GM23248 (cell line): ENCODE results near the gene ZSCAN10. TPM values are rescaled to one million over a fixed set of nuclear protein-coding genes. Genes with fewer than 3 reads are reported as not detected.

Source experiments
- DNase-seq: peaks from one replicate; pipeline ENCODE4 v3.0.0-alpha.2; 2015
- H2AFZ ChIP-seq: fragments of 200-600 bp; sonication (generic); 2 replicates; pipeline ENCODE4 v1.6.1; 2016; ENCODE audit warnings: antibody characterized with exemption
- H3F3A ChIP-seq: fragments of 200-600 bp; sonication (generic); 2 replicates; pipeline ENCODE4 v1.6.1; 2016; ENCODE audit warnings: mild to moderate bottlenecking, antibody characterized with exemption, mixed run types; ENCODE audit not compliant: insufficient read depth
- H3K27ac ChIP-seq: fragments of 200-600 bp; sonication (generic); 2 replicates; pipeline ENCODE4 v1.5.1; 2016; ENCODE audit warnings: mild to moderate bottlenecking
- H3K27me3 ChIP-seq: fragments of 200-600 bp; sonication (generic); replicated peaks from 2 replicates; pipeline ENCODE4 v1.6.1; 2016; ENCODE audit warnings: mild to moderate bottlenecking; ENCODE audit not compliant: insufficient read depth
- H3K36me3 ChIP-seq: fragments of 200-600 bp; sonication (generic); 2 replicates; pipeline ENCODE4 v1.6.1; 2016; ENCODE audit warnings: low read depth, mild to moderate bottlenecking
- H3K4me1 ChIP-seq: fragments of 200-600 bp; sonication (generic); 2 replicates; pipeline ENCODE4 v1.6.1; 2016; ENCODE audit warnings: mild to moderate bottlenecking; ENCODE audit not compliant: insufficient read depth
- H3K4me2 ChIP-seq: fragments of 200-600 bp; sonication (generic); one replicate; pipeline ENCODE4 v1.6.1; 2016; ENCODE audit warnings: mild to moderate bottlenecking; ENCODE audit not compliant: unreplicated experiment
- H3K4me3 ChIP-seq: fragments of 200-600 bp; sonication (generic); 2 replicates; pipeline ENCODE4 v1.5.1; 2016; ENCODE audit warnings: mild to moderate bottlenecking
- H3K79me2 ChIP-seq: fragments of 200-600 bp; sonication (generic); 2 replicates; pipeline ENCODE4 v1.6.1; 2016; ENCODE audit warnings: mild to moderate bottlenecking; ENCODE audit not compliant: insufficient read depth
- H3K9ac ChIP-seq: fragments of 200-600 bp; sonication (generic); 2 replicates; pipeline ENCODE4 v1.6.1; 2016; ENCODE audit warnings: mild to moderate bottlenecking
- H3K9me2 ChIP-seq: fragments of 200-600 bp; sonication (generic); 2 replicates; pipeline ENCODE4 v1.6.1; 2016; ENCODE audit warnings: mixed run types, mild to moderate bottlenecking, moderate library complexity; ENCODE audit not compliant: insufficient read depth
- H3K9me3 ChIP-seq: fragments of 200-600 bp; sonication (generic); one replicate; pipeline ENCODE4 v1.6.1; 2017; ENCODE audit warnings: low read depth
- H4K20me1 ChIP-seq: fragments of 200-600 bp; sonication (generic); 2 replicates; pipeline ENCODE4 v1.6.0; 2016; ENCODE audit not compliant: insufficient read depth
- EZH2 ChIP-seq: fragments of 200-600 bp; sonication (generic); IDR thresholded peaks from 2 replicates; pipeline ENCODE4 v1.6.1; 2018; ENCODE audit warnings: antibody characterized with exemption, mild to moderate bottlenecking; ENCODE audit not compliant: insufficient read depth, poor library complexity, severe bottlenecking
- EZH2phosphoT487 ChIP-seq: fragments of 200-600 bp; sonication (generic); IDR thresholded peaks from 2 replicates; pipeline ENCODE4 v1.6.1; 2018; ENCODE audit warnings: antibody characterized with exemption, moderate library complexity, mild to moderate bottlenecking, low read depth; ENCODE audit not compliant: insufficient read depth
- WGBS, 2 experiments: methylation state at CpG; one replicate each; pipeline ENCODE4 v1.1.6; 2015 to 2017; ENCODE audit warnings: low lambda C conversion rate in 2 of 2, low coverage in 1 of 2; ENCODE audit errors: missing lambda C conversion rate in 2 of 2; 5-methylcytosine and 5-hydroxymethylcytosine counted together
- in situ Hi-C: fragments of 300-500 bp; cut with MboI; formaldehyde crosslinking; loops from 2 replicates; pipeline ENCODE4 v1.15.0; 2020
- polyA plus RNA-seq: library from polyadenylated mRNA; unstranded; fragments of >200 nt; fragmentation: Nextera tagmentation; extraction: Ambion mirVana; gene quantifications from 2 replicates; pipeline ENCODE4 v1.2.1, GENCODE V29; 2016
- total RNA-seq: library from RNA; depleted of rRNA; stranded (reverse); fragments of >200 nt; shearing (Covaris generic); gene quantifications from 2 replicates; pipeline ENCODE4 v1.2.3, GENCODE V29; 2014

ZSCAN10 gene
- total and polyA plus RNA-seq, 2 experiments from 2014 or later, result 0.08 TPM; not detected in 1

GRCh38 chr16:3119701-3120408 is 20.8 kb upstream of the ZSCAN10 start:
- Histone ChIP-seq H3K9me3 (no peaks in the 10 kb centered on the region), H3K79me2 (no peaks in the 10 kb centered on the region), H3K9ac (no peak overlapping the region), H3K27ac (no peak overlapping the region), H3K36me3 (no peaks in the 10 kb centered on the region), H2AFZ (no peak overlapping the region), H3F3A (peaks cover under 1% of the 10 kb centered on the region; the same call in 1 of the 2 replicates), H3K4me3 (no peak overlapping the region), H3K9me2 (no peaks in the 10 kb centered on the region), H3K4me2 (no peak overlapping the region), H4K20me1 (no peaks in the 10 kb centered on the region), H3K27me3 (no peaks in the 10 kb centered on the region), H3K4me1 (peaks cover 5% of the 10 kb centered on the region; the same call in 1 of the 2 replicates)
- TF ChIP-seq EZH2phosphoT487 (no peak), EZH2 (no peak)
- DNase-seq, result no peak
- 95% methylated on average over 46 to 57 of the region's 57 CpGs for whole genome bisulfite sequencing, 2 experiments
- in situ Hi-C loops, result no loop called here

- Histone ChIP-seq H3K9me2 (no peaks in the 10 kb centered on the region), H4K20me1 (no peaks in the 10 kb centered on the region), H3K27me3 (no peaks in the 10 kb centered on the region), H3K4me2 (no peak overlapping the region), H3K4me1 (peaks cover 5% of the 10 kb centered on the region; the same call in 1 of the 2 replicates), H2AFZ (no peak overlapping the region), H3K4me3 (no peak overlapping the region), H3K79me2 (0 out of 2 replicates have a peak, but pooled peaks cover under 1% of the 10 kb centered on the region), H3K27ac (no peak overlapping the region), H3F3A (no peaks in the 10 kb centered on the region), H3K9ac (no peak overlapping the region), H3K36me3 (no peaks in the 10 kb centered on the region), H3K9me3 (no peaks in the 10 kb centered on the region)
- 94 to 96% methylated on average over 31 to 33 of the region's 33 CpGs for WGBS, 2 experiments
- DNase-seq, result no peak
- TF ChIP-seq EZH2phosphoT487 (no peak), EZH2 (no peak)
- in situ Hi-C loops, result no loop called here
Measured at GRCh38 chr16:3119286-3119685, 20.2 kb upstream of the ZSCAN10 start.

- 94 to 95% methylated on average over 20 of the region's 20 CpGs for WGBS, 2 experiments
Measured at GRCh38 chr16:3118846-3119245, 19.8 kb upstream of the ZSCAN10 start.

GRCh38 chr16:3118204-3118790 is 19.2 kb upstream of the ZSCAN10 start:
- no peak for TF ChIP-seq EZH2phosphoT487
- H4K20me1 ChIP-seq, result no peaks in the 10 kb centered on the region
- no peak overlapping the region for H3K4me2 ChIP-seq
- H3F3A ChIP-seq, result no peaks in the 10 kb centered on the region
- no peak overlapping the region for H3K27ac ChIP-seq
- H3K9me3 ChIP-seq, result no peaks in the 10 kb centered on the region
- in situ Hi-C loops, result no loop called here
- H3K9ac ChIP-seq, result no peak overlapping the region
- H2AFZ ChIP-seq, result no peak overlapping the region
- H3K4me1 ChIP-seq, result 0 out of 2 replicates have a peak, but pooled peaks cover 2% of the 10 kb centered on the region
- H3K9me2 ChIP-seq, result no peaks in the 10 kb centered on the region
- no peak overlapping the region for H3K4me3 ChIP-seq
- H3K79me2 ChIP-seq, result peaks cover 9% of the 10 kb centered on the region
- no peaks in the 10 kb centered on the region for H3K36me3 ChIP-seq
- DNase-seq, result no peak
- 87 to 89% methylated on average over 16 of the region's 16 CpGs for WGBS, 2 experiments
- H3K27me3 ChIP-seq, result no peaks in the 10 kb centered on the region

More at GRCh38 chr16:3118846-3119245, 19.8 kb upstream of the ZSCAN10 start:
- H3K9me3 ChIP-seq, result no peaks in the 10 kb centered on the region
- in situ Hi-C loops, result no loop called here
- H3K36me3 ChIP-seq, result no peaks in the 10 kb centered on the region
- H3F3A ChIP-seq, result no peaks in the 10 kb centered on the region
- no peak overlapping the region for H3K9ac ChIP-seq
- no peak overlapping the region for H3K4me2 ChIP-seq
- H3K4me1 ChIP-seq, result peaks cover 5% of the 10 kb centered on the region; the same call in 1 of the 2 replicates
- H3K27me3 ChIP-seq, result no peaks in the 10 kb centered on the region
- H4K20me1 ChIP-seq, result no peaks in the 10 kb centered on the region
- H2AFZ ChIP-seq, result no peak overlapping the region
- DNase-seq, result no peak
- H3K9me2 ChIP-seq, result no peaks in the 10 kb centered on the region
- no peak overlapping the region for H3K27ac ChIP-seq
- TF ChIP-seq EZH2, result no peak
- no peak for TF ChIP-seq EZH2phosphoT487
- 0 out of 2 replicates have a peak, but pooled peaks cover 5% of the 10 kb centered on the region for H3K79me2 ChIP-seq
- H3K4me3 ChIP-seq, result no peak overlapping the region
